K562 (cell line): ENCODE measurements around the gene RNF44. TPM values are rescaled to one million over a fixed set of nuclear protein-coding genes. Genes with fewer than 3 reads are reported as not detected.

Experiments used
- ATAC-seq: fragments of 200-7000 bp; cut with Tn5 transposase; 3 replicates; pipeline ENCODE4 v1.9.1; 2020; ENCODE audit warnings: moderate library complexity
- BruUV-seq: library from RNA; stranded (reverse); fragments of 400-500 nt; replicated peaks from 2 replicates; lab custom pipeline; 2021; lab: Mats Ljungman, UMichigan
- CTCF ChIA-PET: fragments of 300-600 bp; formaldehyde crosslinking; extraction: SDS; loops from one replicate; lab custom pipeline; 2021; ENCODE audit warnings: low intra/inter-chr PET ratio; lab: Yijun Ruan, JAX
- POLR2A ChIA-PET: fragments of 300-600, 350-650 bp; sonication (Branson Sonifier 250); formaldehyde crosslinking; extraction: SDS; loops from one replicate; lab custom pipeline; 2021; ENCODE audit warnings: antibody characterized with exemption, inconsistent platforms; lab: Yijun Ruan, JAX
- DNase-seq, 4 experiments: peaks; one replicate each; pipeline versions ENCODE4 v3.0.0 to v3.0.0-alpha.2; 2011 to 2018; ENCODE audit warnings: low spot score in 3 of 4, mixed read lengths in 3 of 4; ENCODE audit errors: extremely low read depth in 1 of 4
- FAIRE-seq: peaks from 2 replicates; lab custom pipeline; 2011; peaks lifted over from hg19 to GRCh38; lab: Jason Lieb, UNC
- H2AFZ ChIP-seq: 2 replicates; pipeline ENCODE4 v1.6.0; 2011; ENCODE audit warnings: low read depth, low read length, control low read depth, inconsistent platforms
- H3K27ac ChIP-seq: fragments of 200-600 bp; 3 replicates; pipeline ENCODE4 v1.8.0; 2011; ENCODE audit warnings: low read depth, mild to moderate bottlenecking, control low read depth, inconsistent platforms, low read length, moderate library complexity, mixed read lengths; ENCODE audit errors: extremely low read depth
- H3K27me3 ChIP-seq, 2 experiments: fragments of 300-600 bp in 1 of 2; 2 replicates in 1 of 2; 3 replicates in 1 of 2; pipeline versions ENCODE4 v1.6.0 to v1.8.0; 2011; ENCODE audit warnings: inconsistent platforms in 2 of 2, low read length in 2 of 2, mild to moderate bottlenecking in 1 of 2, mixed read lengths in 1 of 2, moderate library complexity in 1 of 2; ENCODE audit not compliant: control insufficient read depth in 2 of 2, insufficient read depth in 2 of 2
- H3K36me3 ChIP-seq: fragments of 300-600 bp; 3 replicates; pipeline ENCODE4 v1.8.0; 2011; ENCODE audit warnings: mild to moderate bottlenecking, low read length, inconsistent platforms; ENCODE audit not compliant: control insufficient read depth, insufficient read depth
- H3K4me1 ChIP-seq, 2 experiments: fragments of 200-600 bp in 1 of 2; replicated peaks in 1 of 2; 2 replicates in 1 of 2; 3 replicates in 1 of 2; pipeline versions ENCODE4 v1.5.1 to v1.8.0; 2011; ENCODE audit warnings: inconsistent platforms in 2 of 2, low read length in 2 of 2, mild to moderate bottlenecking in 1 of 2, mixed read lengths in 1 of 2, moderate library complexity in 1 of 2; ENCODE audit not compliant: control insufficient read depth in 2 of 2, insufficient read depth in 2 of 2
- H3K4me2 ChIP-seq: 2 replicates; pipeline ENCODE4 v1.6.1; 2011; ENCODE audit warnings: low read length, control low read depth, inconsistent platforms, mixed read lengths; ENCODE audit not compliant: insufficient read depth
- H3K4me3 ChIP-seq: fragments of 200-600 bp; sonication (generic), shearing (Covaris generic); 2 replicates; pipeline ENCODE4 v1.5.1; 2016; ENCODE audit warnings: control low read depth, inconsistent platforms
- H3K79me2 ChIP-seq: fragments of 200-600 bp; 3 replicates; pipeline ENCODE4 v1.8.0; 2011; ENCODE audit warnings: low read length, inconsistent platforms; ENCODE audit not compliant: control insufficient read depth, insufficient read depth
- H3K9ac ChIP-seq, 2 experiments: 2 replicates each; pipeline versions ENCODE4 v1.6.0 to v1.6.1; 2011; ENCODE audit warnings: low read depth in 2 of 2, low read length in 2 of 2, control low read depth in 1 of 2, inconsistent platforms in 1 of 2, mild to moderate bottlenecking in 1 of 2, mixed read lengths in 1 of 2; ENCODE audit not compliant: insufficient read depth in 1 of 2
- H3K9me1 ChIP-seq: one replicate; pipeline ENCODE4 v1.6.0; 2011; ENCODE audit warnings: inconsistent platforms, mild to moderate bottlenecking, low read length, moderate library complexity; ENCODE audit not compliant: control insufficient read depth, insufficient read depth
- H3K9me3 ChIP-seq: replicated peaks from 2 replicates; pipeline ENCODE4 v1.5.1; 2011; ENCODE audit warnings: low read depth, low read length, inconsistent platforms; ENCODE audit not compliant: control insufficient read depth, insufficient read depth
- H4K20me1 ChIP-seq: replicated peaks from 2 replicates; pipeline ENCODE4 v1.6.1; 2011; ENCODE audit warnings: low read length, inconsistent platforms, mixed read lengths; ENCODE audit not compliant: control insufficient read depth, insufficient read depth
- FOXM1 ChIP-seq, 2 experiments: fragments of 450-650 bp in 1 of 2; sonication (generic) in 1 of 2; formaldehyde crosslinking in 1 of 2; IDR thresholded peaks; 2 replicates each; pipeline versions ENCODE4 v1.6.1 to v1.9.0; 2017 to 2022; ENCODE audit warnings: low read depth in 2 of 2, mild to moderate bottlenecking in 2 of 2, missing genetic modification reagents in 1 of 2, moderate library complexity in 1 of 2
- GABPB1 ChIP-seq: sonication (generic); formaldehyde crosslinking; IDR thresholded peaks from 2 replicates; pipeline ENCODE4 v1.8.0; 2022; ENCODE audit warnings: mild to moderate bottlenecking, missing genetic modification reagents
- KAT2B ChIP-seq: IDR thresholded peaks from one replicate; pipeline ENCODE4 v1.6.1; 2012; ENCODE audit warnings: low read depth, mild to moderate bottlenecking, control low read depth, inconsistent platforms, low read length, moderate library complexity
- TAF9B ChIP-seq: fragments of 450-650 bp; IDR thresholded peaks from 2 replicates; pipeline ENCODE4 v1.6.1; 2018; ENCODE audit warnings: mild to moderate bottlenecking; ENCODE audit not compliant: partially characterized antibody
- ZBTB26 ChIP-seq: fragments of 450-650 bp; formaldehyde crosslinking; IDR thresholded peaks from 2 replicates; pipeline ENCODE4 v1.4.0; 2022; ENCODE audit warnings: missing genetic modification characterization
- WGBS: fragments of 100-300 bp; shearing (Covaris generic); methylation state at CpG from one replicate; pipeline ENCODE4 v1.1.6; 2016; ENCODE audit warnings: low coverage, mixed read lengths; ENCODE audit not compliant: insufficient coverage; ENCODE audit errors: missing lambda C conversion rate; 5-methylcytosine and 5-hydroxymethylcytosine counted together
- in situ Hi-C: fragments of 300-500 bp; cut with MboI; formaldehyde crosslinking; loops from 4 replicates; pipeline ENCODE4 v1.15.0; 2018; ENCODE audit warnings: inconsistent platforms, mixed read lengths
- intact Hi-C: fragments of 100-400 bp; cut with micrococcal nuclease; formaldehyde crosslinking; loops from 2 replicates; pipeline ENCODE4 v1.14.2; 2022
- polyA plus RNA-seq, 8 experiments: library from polyadenylated mRNA; depleted of rRNA in 4 of 8; stranded (reverse) in 5 of 8; unstranded in 3 of 8; fragments of >200 nt; fragmentation: Nextera tagmentation in 2 of 8; fragmentation: Illumina TruSeq in 1 of 8; extraction: Ambion mirVana in 2 of 8; extraction: Trizol in 1 of 8; gene quantifications; 2 replicates each; pipeline versions ENCODE4 v1.2.1 to v1.2.3, GENCODE V29; 2011 to 2014; ENCODE audit warnings: inconsistent platforms in 1 of 8, missing spikeins in 1 of 8
- total RNA-seq, 7 experiments: library from RNA; depleted of rRNA in 6 of 7; stranded (reverse); fragments of >200 nt in 6 of 7; fragmentation: Illumina TruSeq in 2 of 7; extraction: Trizol in 2 of 7; gene quantifications; 2 replicates each; pipeline versions ENCODE4 v1.2.1 to v1.2.3, GENCODE V29; 2011 to 2021; ENCODE audit warnings: low replicate concordance in 1 of 7

RNF44 gene
- total and polyA plus RNA-seq, 9 of the 15 experiments (the other 6 are each of a cell fraction or from before 2014, with no cell fraction given) = 1.6 to 82.6 (median 7.4) TPM

GRCh38 chr5:176497852-176498251 is 39.4 kb downstream of the RNF44 start:
- no TSS peak for BruUV-seq
- H4K20me1 ChIP-seq = no peaks in the 10 kb centered on the region
- 86% methylated on average over 9 of the region's 9 CpGs for WGBS
- ChIA-PET CTCF (no interaction called here), POLR2A (no interaction called here)
- intact Hi-C loops (no loop called here), in situ Hi-C loops (no loop called here)
- no peak overlapping the region for H3K4me3 ChIP-seq
- H3K4me2 ChIP-seq = no peak overlapping the region
- no peaks in the 10 kb centered on the region for H3K9me1 ChIP-seq
- H3K36me3 ChIP-seq = peaks cover 93% of the 10 kb centered on the region
- no peaks in the 10 kb centered on the region for H3K79me2 ChIP-seq
- H3K27ac ChIP-seq = no peak overlapping the region
- FAIRE-seq = no peak
- TF ChIP-seq TAF9B (no peak), KAT2B (no peak), FOXM1 (IDR thresholded peaks at IDR 0.05; ENCODE audit: low read depth) (no peak), FOXM1 (CRISPR knock-in tag; IDR thresholded peaks at IDR 0.05; ENCODE audit: low read depth) (no peak), ZBTB26 (CRISPR knock-in tag) (no peak), GABPB1 (CRISPR knock-in tag) (no peak)
- H3K9me3 ChIP-seq = no peaks in the 10 kb centered on the region
- ATAC-seq = no peak
- H3K27me3 ChIP-seq = no peaks in the 10 kb centered on the region
- DNase-seq = no peak
- H3K4me1 ChIP-seq = no peaks in the 10 kb centered on the region
- H3K9ac ChIP-seq = no peak overlapping the region
- H2AFZ ChIP-seq = no peak overlapping the region
